Caco-2 (cell line): Measurements from ENCODE around the gene CTTNBP2. TPM values are rescaled to one million over a fixed set of nuclear protein-coding genes. Genes with fewer than 3 reads are reported as not detected.

ENCODE experiments used
- BruUV-seq: library from RNA; stranded (reverse); fragments of 400-500 nt; replicated peaks from 2 replicates; lab custom pipeline; 2021; lab: Mats Ljungman, UMichigan
- CTCF ChIA-PET: fragments of 300-600 bp; sonication (Branson Sonifier 250); formaldehyde crosslinking; loops from one replicate; lab custom pipeline; 2022; ENCODE audit warnings: antibody characterized with exemption; lab: Charles Lee
- POLR2A ChIA-PET: fragments of 300-600 bp; sonication (Branson Sonifier 250); formaldehyde crosslinking; loops from one replicate; lab custom pipeline; 2022; ENCODE audit warnings: antibody characterized with exemption; lab: Charles Lee
- DNase-seq, 2 experiments: peaks; one replicate each; pipeline versions ENCODE4 v3.0.0 to v3.0.0-alpha.2; 2020 to 2022
- H3K27me3 ChIP-seq: replicated peaks from 2 replicates; pipeline ENCODE4 v1.6.0; 2011; ENCODE audit warnings: low read length; ENCODE audit not compliant: control insufficient read depth, insufficient read depth
- H3K36me3 ChIP-seq: 2 replicates; pipeline ENCODE4 v1.5.1; 2011; ENCODE audit warnings: low read length; ENCODE audit not compliant: control insufficient read depth, insufficient read depth
- H3K4me1 ChIP-seq: fragments of 250-450 bp; sonication (Bioruptor Pico); 2 replicates; pipeline ENCODE4 v1.5.1; 2020; ENCODE audit warnings: mild to moderate bottlenecking
- H3K4me3 ChIP-seq: 2 replicates; pipeline ENCODE4 v1.5.1; 2011; ENCODE audit warnings: low read depth, mild to moderate bottlenecking, control low read depth, low read length
- H3K9me3 ChIP-seq: fragments of 250-450 bp; sonication (Bioruptor Pico); 2 replicates; pipeline ENCODE4 v1.5.1; 2020; ENCODE audit warnings: mild to moderate bottlenecking, moderate library complexity
- H3K27ac Mint-ChIP-seq: one replicate; pipeline ENCODE4 v1.8.0; 2022; ENCODE audit warnings: mixed read lengths; ENCODE audit not compliant: unreplicated experiment
- H3K27me3 Mint-ChIP-seq: one replicate; pipeline ENCODE4 v1.8.0; 2022; ENCODE audit warnings: mixed read lengths; ENCODE audit not compliant: insufficient read depth, unreplicated experiment
- H3K36me3 Mint-ChIP-seq: one replicate; pipeline ENCODE4 v1.8.0; 2022; ENCODE audit warnings: mild to moderate bottlenecking, mixed read lengths; ENCODE audit not compliant: insufficient read depth, unreplicated experiment
- H3K4me1 Mint-ChIP-seq: one replicate; pipeline ENCODE4 v1.8.0; 2022; ENCODE audit warnings: low read depth, mixed read lengths; ENCODE audit not compliant: unreplicated experiment
- H3K4me3 Mint-ChIP-seq: one replicate; pipeline ENCODE4 v1.8.0; 2022; ENCODE audit warnings: mild to moderate bottlenecking, moderate library complexity, mixed read lengths; ENCODE audit not compliant: unreplicated experiment
- H3K9me3 Mint-ChIP-seq: one replicate; pipeline ENCODE4 v1.8.0; 2022; ENCODE audit warnings: mixed read lengths; ENCODE audit not compliant: unreplicated experiment
- CTCF ChIP-seq, 2 experiments: fragments of 200-600 bp in 1 of 2; IDR thresholded peaks; 1 replicate in 1 of 2; 2 replicates in 1 of 2; pipeline versions ENCODE4 v1.5.1 to v1.8.0; 2011 to 2022; ENCODE audit warnings: antibody characterized with exemption in 1 of 2, control low read depth in 1 of 2, inconsistent platforms in 1 of 2, low read depth in 1 of 2, low read length in 1 of 2, mild to moderate bottlenecking in 1 of 2, moderate library complexity in 1 of 2; ENCODE audit not compliant: insufficient read depth in 1 of 2, severe bottlenecking in 1 of 2, unreplicated experiment in 1 of 2
- intact Hi-C: fragments of 100-400 bp; cut with micrococcal nuclease; formaldehyde crosslinking; loops from one replicate; pipeline ENCODE4 v1.10.0; 2022; ENCODE audit not compliant: unreplicated experiment
- total RNA-seq: library from RNA; stranded (reverse); gene quantifications from 2 replicates; pipeline ENCODE4 v1.2.3, GENCODE V29; 2022

Gene CTTNBP2
- total RNA-seq, 1 experiment from 2014 or later, result 3.2 TPM

DNA sequence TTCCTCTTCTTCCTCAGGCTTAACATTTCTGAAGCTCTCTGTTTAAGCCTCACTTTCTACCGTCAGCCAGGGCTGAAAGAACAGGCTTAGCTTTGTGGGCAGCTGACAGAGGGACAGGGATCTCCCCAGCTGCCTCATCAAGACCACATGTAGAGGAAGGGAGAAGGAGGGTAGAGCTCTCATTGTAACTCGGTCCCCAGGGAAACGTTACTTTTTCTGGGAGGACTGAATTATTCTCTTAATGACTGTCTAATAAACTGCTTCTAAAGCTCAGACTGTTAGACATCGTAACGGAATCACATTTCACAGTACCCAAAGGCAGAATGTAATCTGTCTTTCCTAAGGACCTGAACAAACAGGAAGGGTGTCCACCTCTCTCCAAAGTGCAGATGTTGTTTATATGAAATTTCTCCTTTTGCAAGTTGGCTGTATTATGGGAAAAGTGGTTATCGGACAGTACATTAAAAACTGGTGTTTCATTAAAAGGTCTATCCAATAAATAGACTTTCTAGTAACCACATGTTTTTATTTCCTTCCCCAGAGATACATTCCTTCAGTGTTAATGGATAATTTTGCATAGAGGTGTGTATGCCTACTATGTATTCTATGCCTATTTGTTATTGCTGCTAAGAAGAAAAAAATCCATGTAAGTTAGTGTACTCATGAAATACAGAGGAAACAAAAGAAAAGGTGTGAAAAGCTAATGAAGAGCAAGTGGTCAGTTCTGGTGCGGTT is 144.2 kb downstream of the CTTNBP2 start:
- ChIA-PET CTCF (no interaction called here), POLR2A (no interaction called here)
- Mint-ChIP-seq H3K27me3 (no peaks in the 10 kb centered on the region), H3K36me3 (peaks cover 10% of the 10 kb centered on the region), H3K27ac (no peak overlapping the region), H3K4me1 (peaks cover 8% of the 10 kb centered on the region), H3K4me3 (no peak overlapping the region), H3K9me3 (no peaks in the 10 kb centered on the region)
- H3K4me1 ChIP-seq, result no peaks in the 10 kb centered on the region
- H3K36me3 ChIP-seq, result no peaks in the 10 kb centered on the region
- no peak for DNase-seq
- intact Hi-C loops, result no loop called here
- BruUV-seq, result no TSS peak
- H3K9me3 ChIP-seq, result no peaks in the 10 kb centered on the region
- H3K27me3 ChIP-seq, result no peaks in the 10 kb centered on the region
- H3K4me3 ChIP-seq, result no peak overlapping the region
- TF ChIP-seq CTCF (IDR thresholded peaks at IDR 0.05; ENCODE audit: insufficient read depth in 1 of 2, low read depth in 1 of 2, low read length in 1 of 2, severe bottlenecking in 1 of 2, unreplicated experiment in 1 of 2), result no peak

- no peaks in the 10 kb centered on the region for H3K9me3 Mint-ChIP-seq
- H3K27ac Mint-ChIP-seq, result no peak overlapping the region
- H3K4me3 Mint-ChIP-seq, result no peak overlapping the region
- DNase-seq, result no peak
- peaks cover 8% of the 10 kb centered on the region for H3K4me1 Mint-ChIP-seq
- TF ChIP-seq CTCF (IDR thresholded peaks at IDR 0.05; ENCODE audit: insufficient read depth in 1 of 2, low read depth in 1 of 2, low read length in 1 of 2, severe bottlenecking in 1 of 2, unreplicated experiment in 1 of 2), result no peak
- H3K36me3 Mint-ChIP-seq, result peaks cover 4% of the 10 kb centered on the region
- H3K4me3 ChIP-seq, result no peak overlapping the region
- H3K27me3 ChIP-seq, result no peaks in the 10 kb centered on the region
- ChIA-PET POLR2A (no interaction called here), CTCF (no interaction called here)
- H3K36me3 ChIP-seq, result no peaks in the 10 kb centered on the region
- BruUV-seq, result no TSS peak
- H3K9me3 ChIP-seq, result no peaks in the 10 kb centered on the region
- intact Hi-C loops, result no loop called here
- no peaks in the 10 kb centered on the region for H3K27me3 Mint-ChIP-seq
- H3K4me1 ChIP-seq, result no peaks in the 10 kb centered on the region
Measured at GRCh38 chr7:117724898-117725297, 148.3 kb downstream of the CTTNBP2 start.

GRCh38 chr7:117719377-117719776 is 153.9 kb downstream of the CTTNBP2 start:
- BruUV-seq, result no TSS peak
- Histone ChIP-seq H3K4me1 (peaks cover 14% of the 10 kb centered on the region), H3K4me3 (no peak overlapping the region), H3K9me3 (no peaks in the 10 kb centered on the region), H3K36me3 (no peaks in the 10 kb centered on the region), H3K27me3 (no peaks in the 10 kb centered on the region)
- H3K4me3 Mint-ChIP-seq, result no peak overlapping the region
- ChIA-PET POLR2A (no interaction called here), CTCF (no interaction called here)
- H3K9me3 Mint-ChIP-seq, result no peaks in the 10 kb centered on the region
- H3K27me3 Mint-ChIP-seq, result no peaks in the 10 kb centered on the region
- intact Hi-C loops, result loop anchor here (5.0 kb wide), 3 partner anchors 102 to 242 kb away; no protein-coding TSS in a partner anchor
- no peak for TF ChIP-seq CTCF (IDR thresholded peaks at IDR 0.05; ENCODE audit: insufficient read depth in 1 of 2, low read depth in 1 of 2, low read length in 1 of 2, severe bottlenecking in 1 of 2, unreplicated experiment in 1 of 2)
- no peak for DNase-seq
- H3K36me3 Mint-ChIP-seq, result peaks cover 29% of the 10 kb centered on the region
- no peak overlapping the region for H3K27ac Mint-ChIP-seq
- peaks cover 10% of the 10 kb centered on the region for H3K4me1 Mint-ChIP-seq
